ENCODE data around the gene MAGI1.

DNA sequence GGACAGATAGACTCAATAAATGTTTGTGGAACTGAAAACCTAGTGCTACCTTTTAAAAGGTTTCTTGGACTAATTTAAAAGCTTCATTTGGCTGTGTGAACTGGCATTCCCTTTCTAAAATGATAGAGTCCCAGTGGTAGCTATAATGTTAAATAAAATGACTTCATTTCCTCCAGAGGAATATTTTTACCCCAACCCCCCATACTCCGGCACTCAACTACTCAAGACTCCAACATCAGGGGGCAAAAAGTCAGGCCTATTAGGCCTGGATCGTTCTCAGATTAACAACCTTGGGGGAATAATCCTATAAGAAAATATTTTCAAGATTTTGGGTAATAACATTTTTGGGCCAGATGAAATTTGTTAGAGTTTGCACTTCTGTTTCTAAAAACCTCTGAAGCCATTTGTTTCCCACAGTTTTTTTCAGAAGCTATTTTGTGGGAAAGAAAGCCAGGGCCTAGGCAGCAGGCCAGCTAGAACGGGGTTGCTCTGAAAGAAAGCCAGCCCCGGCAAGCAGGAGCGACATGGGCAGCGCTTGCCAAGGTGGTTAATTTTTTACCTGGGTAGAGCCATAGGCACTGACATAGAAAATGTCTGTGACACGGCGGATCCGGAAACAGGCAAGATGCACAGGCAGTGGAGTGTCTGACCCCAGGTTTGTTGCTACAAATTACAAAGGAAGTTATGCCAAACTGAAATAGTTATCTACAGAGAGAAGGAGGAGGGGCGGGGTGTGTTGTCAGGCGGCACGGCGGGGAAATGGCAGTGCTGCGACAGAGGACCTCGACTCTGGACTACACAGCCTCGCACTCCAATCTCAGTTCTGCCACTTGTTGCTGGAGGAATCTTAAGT lies 84.6 kb downstream of the MAGI1 start:
- TF ChIP-seq, protein P1, sequence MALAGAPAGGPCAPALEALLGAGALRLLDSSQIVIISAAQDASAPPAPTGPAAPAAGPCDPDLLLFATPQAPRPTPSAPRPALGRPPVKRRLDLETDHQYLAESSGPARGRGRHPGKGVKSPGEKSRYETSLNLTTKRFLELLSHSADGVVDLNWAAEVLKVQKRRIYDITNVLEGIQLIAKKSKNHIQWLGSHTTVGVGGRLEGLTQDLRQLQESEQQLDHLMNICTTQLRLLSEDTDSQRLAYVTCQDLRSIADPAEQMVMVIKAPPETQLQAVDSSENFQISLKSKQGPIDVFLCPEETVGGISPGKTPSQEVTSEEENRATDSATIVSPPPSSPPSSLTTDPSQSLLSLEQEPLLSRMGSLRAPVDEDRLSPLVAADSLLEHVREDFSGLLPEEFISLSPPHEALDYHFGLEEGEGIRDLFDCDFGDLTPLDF (CRISPR knock-in tag; IDR thresholded peaks at IDR 0.05): no peak
- TF ChIP-seq ELF4 (CRISPR knock-in tag; IDR thresholded peaks at IDR 0.05; ENCODE audit: low read depth) (no peak), CBFB (CRISPR knock-in tag; IDR thresholded peaks at IDR 0.05; ENCODE audit: low read depth) (no peak), USF2 (CRISPR knock-in tag; IDR thresholded peaks at IDR 0.05) (no peak), ZBTB21 (CRISPR knock-in tag; IDR thresholded peaks at IDR 0.05; ENCODE audit: borderline replicate concordance) (no peak), ZNF263 (CRISPR knock-in tag; IDR thresholded peaks at IDR 0.05; ENCODE audit: low read depth) (no peak)
- TF ChIP-seq, protein P2, sequence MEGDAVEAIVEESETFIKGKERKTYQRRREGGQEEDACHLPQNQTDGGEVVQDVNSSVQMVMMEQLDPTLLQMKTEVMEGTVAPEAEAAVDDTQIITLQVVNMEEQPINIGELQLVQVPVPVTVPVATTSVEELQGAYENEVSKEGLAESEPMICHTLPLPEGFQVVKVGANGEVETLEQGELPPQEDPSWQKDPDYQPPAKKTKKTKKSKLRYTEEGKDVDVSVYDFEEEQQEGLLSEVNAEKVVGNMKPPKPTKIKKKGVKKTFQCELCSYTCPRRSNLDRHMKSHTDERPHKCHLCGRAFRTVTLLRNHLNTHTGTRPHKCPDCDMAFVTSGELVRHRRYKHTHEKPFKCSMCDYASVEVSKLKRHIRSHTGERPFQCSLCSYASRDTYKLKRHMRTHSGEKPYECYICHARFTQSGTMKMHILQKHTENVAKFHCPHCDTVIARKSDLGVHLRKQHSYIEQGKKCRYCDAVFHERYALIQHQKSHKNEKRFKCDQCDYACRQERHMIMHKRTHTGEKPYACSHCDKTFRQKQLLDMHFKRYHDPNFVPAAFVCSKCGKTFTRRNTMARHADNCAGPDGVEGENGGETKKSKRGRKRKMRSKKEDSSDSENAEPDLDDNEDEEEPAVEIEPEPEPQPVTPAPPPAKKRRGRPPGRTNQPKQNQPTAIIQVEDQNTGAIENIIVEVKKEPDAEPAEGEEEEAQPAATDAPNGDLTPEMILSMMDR (IDR thresholded peaks at IDR 0.05): no peak

All from WTC11 (cell line).